Suppressor macrophage treated with lipopolysaccharide for 4 hours (primary cell): ENCODE data around the gene PRRT1.
"Not testable (repeated sequence)": the region's sequence is repeated elsewhere in the genome, so short reads cannot be mapped to it uniquely, and the experiment has no call there.

Experiments
- DNase-seq: peaks from one replicate; pipeline ENCODE4 v3.0.0-alpha.2; 2020

Gene PRRT1

GRCh38 chr6:32187725-32188380, 36.1 kb upstream of the PRRT1 start:
- DNase-seq: not testable (repeated sequence)

- DNase-seq: no peak
Observed at GRCh38 chr6:32187009-32187709, 35.4 kb upstream of the PRRT1 start.

- DNase-seq: not testable (repeated sequence)
Observed at GRCh38 chr6:32186151-32186840, 34.6 kb upstream of the PRRT1 start.

GRCh38 chr6:32185681-32186131, 34.0 kb upstream of the PRRT1 start:
- DNase-seq: peak; percentile 69

GRCh38 chr6:32184084-32184640, 32.4 kb upstream of the PRRT1 start, which contains the start of gene AGER:
Gene AGER (minus strand): TSS chr6:32184253. CDS start chr6:32184222, 31 bp downstream.
- DNase-seq: no peak

- DNase-seq: no peak
Observed at GRCh38 chr6:32183483-32184083, 31.8 kb upstream of the PRRT1 start.

GRCh38 chr6:32183030-32183429, 31.3 kb upstream of the PRRT1 start:
- no peak for DNase-seq

- DNase-seq: no peak
Observed at GRCh38 chr6:32182555-32182981, 30.8 kb upstream of the PRRT1 start.

GRCh38 chr6:32181915-32182529, 30.3 kb upstream of the PRRT1 start:
- DNase-seq: no peak

GRCh38 chr6:32181148-32181702, 29.5 kb upstream of the PRRT1 start:
- DNase-seq: no peak

- no peak for DNase-seq
Observed at GRCh38 chr6:32179766-32180405, 28.1 kb upstream of the PRRT1 start.

- no peak for DNase-seq
Observed at GRCh38 chr6:32178547-32179440, 27.1 kb upstream of the PRRT1 start.

- peak; percentile 99 for DNase-seq
Observed at GRCh38 chr6:32177788-32178546, 26.2 kb upstream of the PRRT1 start, which contains the start of gene RNF5. Gene RNF5 (plus strand): TSS chr6:32178405. CDS start chr6:32178512, 107 bp downstream.

GRCh38 chr6:32177183-32177787, 25.5 kb upstream of the PRRT1 start:
- peak; percentile 41 for DNase-seq

- DNase-seq: no peak
Observed at GRCh38 chr6:32176476-32177182, 24.9 kb upstream of the PRRT1 start.

GRCh38 chr6:32175711-32176475, 24.2 kb upstream of the PRRT1 start, which contains the start of gene AGPAT1:
Gene AGPAT1 (minus strand): TSS chr6:32176084. CDS start chr6:32171496, 4,588 bp downstream.
- peak; percentile 97 for DNase-seq

GRCh38 chr6:32175322-32175710, 23.6 kb upstream of the PRRT1 start:
- DNase-seq: no peak

GRCh38 chr6:32174416-32174815, 22.7 kb upstream of the PRRT1 start:
- no peak for DNase-seq
